Epidermal melanocyte (primary cell): Measurements from ENCODE around the gene NPBWR2.

Experiments
- DNase-seq: peaks from one replicate; pipeline ENCODE4 v3.0.0; 2011; ENCODE audit warnings: low spot score; ENCODE audit not compliant: insufficient read length

NPBWR2 gene

GRCh38 chr20:64106981-64107735 is at the start of gene NPBWR2:
TSS of gene NPBWR2 (minus strand) at chr20:64107565. CDS start at chr20:64106831, 734 bp downstream.
- DNase-seq, result no peak

- no peak for DNase-seq
Observed at GRCh38 chr20:64156136-64156885, 48.9 kb upstream of the NPBWR2 start.

GRCh38 chr20:64155258-64156135 is 48.1 kb upstream of the NPBWR2 start:
- DNase-seq, result no peak

- DNase-seq, result no peak
Observed at GRCh38 chr20:64154590-64155257, 47.4 kb upstream of the NPBWR2 start.

GRCh38 chr20:64153861-64154589 is 46.7 kb upstream of the NPBWR2 start:
- DNase-seq, result no peak

GRCh38 chr20:64153410-64153809 is 46.0 kb upstream of the NPBWR2 start:
- no peak for DNase-seq

- no peak for DNase-seq
Observed at GRCh38 chr20:64152906-64153305, 45.5 kb upstream of the NPBWR2 start.

GRCh38 chr20:64151633-64152530 is 44.5 kb upstream of the NPBWR2 start:
- no peak for DNase-seq

- DNase-seq, result no peak
Observed at GRCh38 chr20:64150756-64151632, 43.6 kb upstream of the NPBWR2 start.

GRCh38 chr20:64149809-64150560 is 42.6 kb upstream of the NPBWR2 start:
- no peak for DNase-seq

GRCh38 chr20:64149141-64149540 is 41.8 kb upstream of the NPBWR2 start:
- no peak for DNase-seq

GRCh38 chr20:64148581-64148980 is 41.2 kb upstream of the NPBWR2 start:
- DNase-seq, result no peak

- DNase-seq, result no peak
Observed at GRCh38 chr20:64146936-64147477, 39.6 kb upstream of the NPBWR2 start.

- no peak for DNase-seq
Observed at GRCh38 chr20:64146301-64146935, 39.1 kb upstream of the NPBWR2 start.

GRCh38 chr20:64145458-64146300 is 38.3 kb upstream of the NPBWR2 start:
- DNase-seq, result no peak
